HepG2 (cell line): ENCODE results near the gene MAPK9. TPM values are rescaled to one million over a fixed set of nuclear protein-coding genes. Genes with fewer than 3 reads are reported as not detected.

Source experiments
- ASH2L ChIP-seq: fragments of 300-600, 200-600 bp; sonication (generic); IDR thresholded peaks from 2 replicates; pipeline ENCODE4 v1.7.0; 2017; ENCODE audit warnings: low read depth, mild to moderate bottlenecking, moderate library complexity, mixed read lengths, low read length; ENCODE audit not compliant: insufficient read length
- CHD4 ChIP-seq: fragments of 200-600 bp; sonication (generic); IDR thresholded peaks from 2 replicates; pipeline ENCODE4 v1.7.0; 2017; ENCODE audit warnings: mild to moderate bottlenecking, low read length, borderline replicate concordance
- EP300 ChIP-seq, 3 experiments: sonication (generic) in 1 of 3; formaldehyde crosslinking in 1 of 3; IDR thresholded peaks; 2 replicates each; pipeline versions ENCODE4 v1.5.1 to v1.6.1; 2011 to 2020; ENCODE audit warnings: low read depth in 2 of 3, low read length in 2 of 3, borderline replicate concordance in 1 of 3, improper control_type of control experiment in 1 of 3, mild to moderate bottlenecking in 1 of 3, missing genetic modification reagents in 1 of 3, moderate library complexity in 1 of 3
- GATA4 ChIP-seq: sonication (generic); IDR thresholded peaks from 2 replicates; pipeline ENCODE4 v1.6.1; 2016; ENCODE audit warnings: antibody characterized with exemption, low read depth, borderline replicate concordance
- MBNL3 ChIP-seq: fragments of 250-450 bp; sonication (Bioruptor Pico); conservative IDR thresholded peaks from 2 replicates; pipeline ENCODE4 v1.8.0; 2022; ENCODE audit warnings: mild to moderate bottlenecking, inconsistent platforms
- NFYB ChIP-seq: sonication (generic); formaldehyde crosslinking; IDR thresholded peaks from 2 replicates; pipeline ENCODE4 v1.4.0; 2020; ENCODE audit warnings: missing genetic modification reagents
- RARA ChIP-seq: IDR thresholded peaks from 2 replicates; pipeline ENCODE4 v1.6.1; 2016; ENCODE audit warnings: missing genetic modification reagents, missing compliant biosample characterization
- SIX4 ChIP-seq: sonication (generic); formaldehyde crosslinking; IDR thresholded peaks from 2 replicates; pipeline ENCODE4 v1.4.0; 2020; ENCODE audit warnings: missing genetic modification reagents
- SNRNP70 ChIP-seq: fragments of 200-400 bp; formaldehyde crosslinking; IDR thresholded peaks from 2 replicates; pipeline ENCODE4 v1.6.1; 2017; ENCODE audit warnings: mild to moderate bottlenecking, low read depth, low read length, moderate library complexity
- ZFP36L1 ChIP-seq: sonication (generic); formaldehyde crosslinking; IDR thresholded peaks from 2 replicates; pipeline ENCODE4 v1.8.0; 2022; ENCODE audit warnings: mild to moderate bottlenecking, missing genetic modification reagents, moderate library complexity
- ZNF207 ChIP-seq: fragments of 450-650 bp; IDR thresholded peaks from 2 replicates; pipeline ENCODE4 v1.6.1; 2016; ENCODE audit warnings: antibody characterized with exemption, borderline replicate concordance
- ZNF280D ChIP-seq: sonication (generic); formaldehyde crosslinking; IDR thresholded peaks from 2 replicates; pipeline ENCODE4 v1.5.1; 2020; ENCODE audit warnings: mild to moderate bottlenecking, missing genetic modification reagents
- ZNF543 ChIP-seq: sonication (generic); formaldehyde crosslinking; IDR thresholded peaks from 2 replicates; pipeline ENCODE4 v1.4.0; 2020; ENCODE audit warnings: mild to moderate bottlenecking, missing genetic modification reagents
- ZNF670 ChIP-seq: sonication (generic); formaldehyde crosslinking; IDR thresholded peaks from 2 replicates; pipeline ENCODE4 v1.8.0; 2022; ENCODE audit warnings: mild to moderate bottlenecking, missing genetic modification reagents, borderline replicate concordance
- polyA plus RNA-seq, 8 experiments: library from polyadenylated mRNA; depleted of rRNA in 3 of 8; stranded (reverse) in 7 of 8; unstranded in 1 of 8; fragments of >200 nt; fragmentation: Illumina TruSeq in 4 of 8; extraction: Trizol in 4 of 8; gene quantifications; 2 replicates each; pipeline versions ENCODE4 v1.2.1 to v1.2.3, GENCODE V29; 2011 to 2016; ENCODE audit warnings: low read depth in 4 of 8, missing spikeins in 1 of 8, mixed read lengths in 1 of 8; ENCODE audit not compliant: insufficient read depth in 1 of 8
- total RNA-seq, 5 experiments: library from RNA; depleted of rRNA; stranded (reverse); fragments of >200 nt; fragmentation: Illumina TruSeq; extraction: Trizol; gene quantifications; 2 replicates each; pipeline ENCODE4 v1.2.3, GENCODE V29; 2016; ENCODE audit warnings: low read depth in 1 of 5
- TF ChIP-seq, protein P1 (sequence below): IDR thresholded peaks from 2 replicates; pipeline ENCODE4 v1.6.1; 2016; ENCODE audit warnings: control low read depth
- TF ChIP-seq, protein P2 (sequence below): IDR thresholded peaks from 2 replicates; pipeline ENCODE4 v1.6.1; 2016; ENCODE audit warnings: missing compliant biosample characterization, missing genetic modification reagents, borderline replicate concordance
- TF ChIP-seq, protein P3 (sequence below): sonication (generic); formaldehyde crosslinking; IDR thresholded peaks from 2 replicates; pipeline ENCODE4 v1.5.0; 2020; ENCODE audit warnings: mild to moderate bottlenecking, missing genetic modification reagents, borderline replicate concordance

Gene MAPK9
- total and polyA plus RNA-seq, 2 of the 13 experiments (the other 11 are each of a cell fraction or from before 2014, with no cell fraction given) = 30.1 to 56.1 TPM

DNA sequence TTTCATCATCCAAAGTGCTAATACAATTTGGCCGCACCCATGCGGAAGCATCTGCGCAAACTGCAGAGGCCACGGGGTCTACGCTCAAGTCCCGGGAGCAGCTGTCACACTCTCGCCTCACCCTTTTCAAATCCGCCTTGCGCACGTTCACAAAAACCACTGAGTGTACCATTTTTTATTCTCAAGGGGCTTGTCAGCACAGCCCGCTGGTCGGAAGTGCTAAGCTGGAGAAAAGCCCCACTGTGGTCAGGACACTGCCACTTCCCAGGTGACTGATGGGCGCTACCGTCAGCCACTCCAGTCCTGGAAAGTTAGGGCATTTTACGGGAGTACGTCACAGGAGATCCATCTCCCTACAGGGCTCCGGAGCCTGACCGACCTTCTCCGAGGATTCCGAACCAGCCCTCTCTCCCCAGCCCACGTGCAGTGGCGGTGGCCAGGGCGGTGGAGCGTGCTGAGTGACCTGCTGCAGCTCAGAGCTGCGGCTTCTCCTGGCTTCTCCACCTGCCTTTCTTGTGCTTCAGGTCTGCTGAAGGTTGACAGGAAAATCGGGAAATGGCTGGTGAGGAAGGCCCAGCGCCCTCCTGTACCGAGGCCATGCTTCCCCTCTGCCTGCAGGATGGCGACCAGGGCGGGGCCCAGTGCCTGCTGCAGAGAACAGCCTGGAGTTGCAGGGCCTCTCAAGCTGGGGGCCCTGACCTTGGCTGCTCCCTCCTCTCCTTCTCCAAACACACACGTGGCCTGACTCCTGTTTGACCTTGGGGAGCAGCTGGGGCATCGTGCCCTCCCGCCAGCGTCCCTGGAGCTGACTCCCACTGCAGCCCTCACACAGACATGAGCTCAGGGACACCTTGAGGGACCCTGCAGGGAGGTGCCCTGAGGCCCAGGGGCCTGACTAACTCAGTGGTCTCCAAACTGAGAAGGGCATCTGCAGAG is 97.2 kb downstream of the MAPK9 start (continued):
- TF ChIP-seq, protein P1, sequence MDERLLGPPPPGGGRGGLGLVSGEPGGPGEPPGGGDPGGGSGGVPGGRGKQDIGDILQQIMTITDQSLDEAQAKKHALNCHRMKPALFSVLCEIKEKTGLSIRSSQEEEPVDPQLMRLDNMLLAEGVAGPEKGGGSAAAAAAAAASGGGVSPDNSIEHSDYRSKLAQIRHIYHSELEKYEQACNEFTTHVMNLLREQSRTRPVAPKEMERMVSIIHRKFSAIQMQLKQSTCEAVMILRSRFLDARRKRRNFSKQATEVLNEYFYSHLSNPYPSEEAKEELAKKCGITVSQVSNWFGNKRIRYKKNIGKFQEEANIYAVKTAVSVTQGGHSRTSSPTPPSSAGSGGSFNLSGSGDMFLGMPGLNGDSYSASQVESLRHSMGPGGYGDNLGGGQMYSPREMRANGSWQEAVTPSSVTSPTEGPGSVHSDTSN (CRISPR knock-in tag) = no peak
- TF ChIP-seq SNRNP70 (no peak), CHD4 (no peak), ASH2L (no peak), NFYB (no peak), ZNF207 (no peak), EP300 (IDR thresholded peaks at IDR 0.05; ENCODE audit: low read depth in 2 of 2, low read length in 2 of 2) (no peak), EP300 (CRISPR knock-in tag; IDR thresholded peaks at IDR 0.05; ENCODE audit: borderline replicate concordance) (no peak), SIX4 (CRISPR knock-in tag) (no peak), RARA (CRISPR knock-in tag) (peak; percentile 70), GATA4 (no peak), ZNF543 (CRISPR knock-in tag) (no peak), MBNL3 (CRISPR knock-in tag) (no peak), ZNF670 (CRISPR knock-in tag) (no peak), ZNF280D (CRISPR knock-in tag) (no peak), ZFP36L1 (no peak)
- TF ChIP-seq, protein P2, sequence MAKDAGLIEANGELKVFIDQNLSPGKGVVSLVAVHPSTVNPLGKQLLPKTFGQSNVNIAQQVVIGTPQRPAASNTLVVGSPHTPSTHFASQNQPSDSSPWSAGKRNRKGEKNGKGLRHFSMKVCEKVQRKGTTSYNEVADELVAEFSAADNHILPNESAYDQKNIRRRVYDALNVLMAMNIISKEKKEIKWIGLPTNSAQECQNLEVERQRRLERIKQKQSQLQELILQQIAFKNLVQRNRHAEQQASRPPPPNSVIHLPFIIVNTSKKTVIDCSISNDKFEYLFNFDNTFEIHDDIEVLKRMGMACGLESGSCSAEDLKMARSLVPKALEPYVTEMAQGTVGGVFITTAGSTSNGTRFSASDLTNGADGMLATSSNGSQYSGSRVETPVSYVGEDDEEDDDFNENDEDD (CRISPR knock-in tag) = no peak
- TF ChIP-seq, protein P3, sequence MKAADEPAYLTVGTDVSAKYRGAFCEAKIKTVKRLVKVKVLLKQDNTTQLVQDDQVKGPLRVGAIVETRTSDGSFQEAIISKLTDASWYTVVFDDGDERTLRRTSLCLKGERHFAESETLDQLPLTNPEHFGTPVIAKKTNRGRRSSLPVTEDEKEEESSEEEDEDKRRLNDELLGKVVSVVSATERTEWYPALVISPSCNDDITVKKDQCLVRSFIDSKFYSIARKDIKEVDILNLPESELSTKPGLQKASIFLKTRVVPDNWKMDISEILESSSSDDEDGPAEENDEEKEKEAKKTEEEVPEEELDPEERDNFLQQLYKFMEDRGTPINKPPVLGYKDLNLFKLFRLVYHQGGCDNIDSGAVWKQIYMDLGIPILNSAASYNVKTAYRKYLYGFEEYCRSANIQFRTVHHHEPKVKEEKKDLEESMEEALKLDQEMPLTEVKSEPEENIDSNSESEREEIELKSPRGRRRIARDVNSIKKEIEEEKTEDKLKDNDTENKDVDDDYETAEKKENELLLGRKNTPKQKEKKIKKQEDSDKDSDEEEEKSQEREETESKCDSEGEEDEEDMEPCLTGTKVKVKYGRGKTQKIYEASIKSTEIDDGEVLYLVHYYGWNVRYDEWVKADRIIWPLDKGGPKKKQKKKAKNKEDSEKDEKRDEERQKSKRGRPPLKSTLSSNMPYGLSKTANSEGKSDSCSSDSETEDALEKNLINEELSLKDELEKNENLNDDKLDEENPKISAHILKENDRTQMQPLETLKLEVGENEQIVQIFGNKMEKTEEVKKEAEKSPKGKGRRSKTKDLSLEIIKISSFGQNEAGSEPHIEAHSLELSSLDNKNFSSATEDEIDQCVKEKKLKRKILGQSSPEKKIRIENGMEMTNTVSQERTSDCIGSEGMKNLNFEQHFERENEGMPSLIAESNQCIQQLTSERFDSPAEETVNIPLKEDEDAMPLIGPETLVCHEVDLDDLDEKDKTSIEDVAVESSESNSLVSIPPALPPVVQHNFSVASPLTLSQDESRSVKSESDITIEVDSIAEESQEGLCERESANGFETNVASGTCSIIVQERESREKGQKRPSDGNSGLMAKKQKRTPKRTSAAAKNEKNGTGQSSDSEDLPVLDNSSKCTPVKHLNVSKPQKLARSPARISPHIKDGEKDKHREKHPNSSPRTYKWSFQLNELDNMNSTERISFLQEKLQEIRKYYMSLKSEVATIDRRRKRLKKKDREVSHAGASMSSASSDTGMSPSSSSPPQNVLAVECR (CRISPR knock-in tag) = no peak
